SK-N-SH treated with all-trans-retinoic acid at 6 μM for 48 hours (cell line): ENCODE data around the gene SYNJ1.

Source experiments
- ARNTL ChIP-seq: fragments of 450-650 bp; formaldehyde crosslinking; IDR thresholded peaks from 2 replicates; pipeline ENCODE4 v1.5.0; 2020; ENCODE audit warnings: low read depth, mild to moderate bottlenecking, moderate library complexity, borderline replicate concordance
- CSDC2 ChIP-seq: fragments of 250-450 bp; sonication (Bioruptor Pico); IDR thresholded peaks from 2 replicates; pipeline ENCODE4 v1.5.0; 2020; ENCODE audit warnings: mild to moderate bottlenecking, moderate library complexity
- ESRRG ChIP-seq: fragments of 250-450 bp; sonication (Bioruptor Pico); IDR thresholded peaks from 2 replicates; pipeline ENCODE4 v1.6.1; 2021; ENCODE audit warnings: mild to moderate bottlenecking
- GLIS3 ChIP-seq: fragments of 250-450 bp; sonication (Bioruptor Pico); IDR thresholded peaks from 2 replicates; pipeline ENCODE4 v1.5.0; 2020; ENCODE audit warnings: mild to moderate bottlenecking, moderate library complexity
- OSR1 ChIP-seq: fragments of 250-450 bp; sonication (Bioruptor Pico); IDR thresholded peaks from 2 replicates; pipeline ENCODE4 v1.8.0; 2022; ENCODE audit warnings: moderate library complexity, mild to moderate bottlenecking, inconsistent platforms
- PATZ1 ChIP-seq: fragments of 250-450 bp; sonication (Bioruptor Pico); IDR thresholded peaks from 2 replicates; pipeline ENCODE4 v1.8.0; 2020; ENCODE audit warnings: mild to moderate bottlenecking, moderate library complexity, borderline replicate concordance
- SNAI2 ChIP-seq: fragments of 250-450 bp; sonication (Bioruptor Pico); IDR thresholded peaks from 2 replicates; pipeline ENCODE4 v1.5.0; 2020; ENCODE audit warnings: mild to moderate bottlenecking, moderate library complexity
- TCF4 ChIP-seq: fragments of 250-450 bp; sonication (Bioruptor Pico); IDR thresholded peaks from 2 replicates; pipeline ENCODE4 v1.8.0; 2021; ENCODE audit warnings: mild to moderate bottlenecking, moderate library complexity, borderline replicate concordance
- ZNF565 ChIP-seq: fragments of 450-650 bp; formaldehyde crosslinking; conservative IDR thresholded peaks from 2 replicates; pipeline ENCODE4 v1.5.0; 2020; ENCODE audit warnings: low read depth, mild to moderate bottlenecking, moderate library complexity
- ZNF70 ChIP-seq: fragments of 450-650 bp; formaldehyde crosslinking; IDR thresholded peaks from 2 replicates; pipeline ENCODE4 v1.5.0; 2020; ENCODE audit warnings: mild to moderate bottlenecking, moderate library complexity
- ZNF8 ChIP-seq: fragments of 450-650 bp; formaldehyde crosslinking; IDR thresholded peaks from 2 replicates; pipeline ENCODE4 v1.5.0; 2020; ENCODE audit warnings: mild to moderate bottlenecking, moderate library complexity

GRCh38 chr21:32698286-32698685, 29.5 kb downstream of the SYNJ1 start:
- TF ChIP-seq TCF4 (no peak), ESRRG (CRISPR knock-in tag) (no peak), ZNF565 (CRISPR knock-in tag) (no peak), PATZ1 (CRISPR knock-in tag) (no peak), GLIS3 (no peak), OSR1 (no peak), ZNF70 (no peak), SNAI2 (CRISPR knock-in tag) (no peak), ARNTL (CRISPR knock-in tag) (no peak), ZNF8 (CRISPR knock-in tag) (no peak), CSDC2 (CRISPR knock-in tag) (no peak)
